CD14-positive monocyte (primary cell): ENCODE results near the gene CEBPE. TPM values are rescaled to one million over a fixed set of nuclear protein-coding genes. Genes with fewer than 3 reads are reported as not detected.
A peak's percentile ranks its signal among the peaks of the same experiment; 100 is the strongest.

Source experiments
- DNase-seq, 3 donors: peaks; one replicate each; pipeline ENCODE4 v3.0.0-alpha.2; 2011 to 2022
- H2AFZ ChIP-seq: 2 replicates; pipeline ENCODE4 v1.6.0; 2012; ENCODE audit warnings: mild to moderate bottlenecking, low read depth, low read length, inconsistent platforms; ENCODE audit not compliant: insufficient read depth, poor library complexity, severe bottlenecking
- H3K27ac ChIP-seq, 2 donors: 1 replicate in 1 of 2; 2 replicates in 1 of 2; pipeline ENCODE4 v1.5.1; 2012 to 2013; ENCODE audit warnings: low read length in 2 of 2, control low read depth in 1 of 2, inconsistent platforms in 1 of 2, low read depth in 1 of 2, mild to moderate bottlenecking in 1 of 2
- H3K27me3 ChIP-seq, 2 donors: one replicate each; pipeline versions ENCODE4 v1.6.0 to v1.6.1; 2011 to 2013; ENCODE audit warnings: low read length in 2 of 2; ENCODE audit not compliant: control insufficient read depth in 2 of 2, insufficient read depth in 2 of 2
- H3K36me3 ChIP-seq, 2 donors: replicated peaks in 1 of 2; 1 replicate in 1 of 2; 2 replicates in 1 of 2; pipeline versions ENCODE4 v1.5.1 to v1.6.1; 2012 to 2013; ENCODE audit warnings: low read length in 2 of 2, control low read depth in 1 of 2, inconsistent platforms in 1 of 2, mild to moderate bottlenecking in 1 of 2; ENCODE audit not compliant: insufficient read depth in 2 of 2, control insufficient read depth in 1 of 2
- H3K4me1 ChIP-seq, 2 donors: 1 replicate in 1 of 2; 2 replicates in 1 of 2; pipeline versions ENCODE4 v1.5.1 to v1.6.1; 2012 to 2013; ENCODE audit warnings: low read length in 2 of 2, control low read depth in 1 of 2, inconsistent platforms in 1 of 2, mild to moderate bottlenecking in 1 of 2, moderate library complexity in 1 of 2; ENCODE audit not compliant: insufficient read depth in 2 of 2, control insufficient read depth in 1 of 2
- H3K4me2 ChIP-seq: replicated peaks from 2 replicates; pipeline ENCODE3; 2012; ENCODE audit warnings: low read length, moderate library complexity, mild to moderate bottlenecking; ENCODE audit not compliant: poor library complexity, severe bottlenecking; ENCODE audit errors: extremely low read depth
- H3K4me3 ChIP-seq, 3 experiments: fragments of 200-600 bp in 1 of 3; sonication (generic) in 1 of 3; replicated peaks in 1 of 3; 1 replicate in 2 of 3; 2 replicates in 1 of 3; pipeline ENCODE4 v1.5.1; 2011 to 2013; ENCODE audit warnings: low read length in 3 of 3, mild to moderate bottlenecking in 3 of 3, control low read depth in 2 of 3, low read depth in 2 of 3, inconsistent platforms in 1 of 3, moderate library complexity in 1 of 3
- H3K79me2 ChIP-seq: 2 replicates; pipeline ENCODE4 v1.6.0; 2012; ENCODE audit warnings: mild to moderate bottlenecking, control low read depth, inconsistent platforms, low read length, moderate library complexity; ENCODE audit not compliant: insufficient read depth
- H3K9ac ChIP-seq: 2 replicates; pipeline ENCODE4 v1.6.0; 2017; ENCODE audit warnings: low read length, mild to moderate bottlenecking; ENCODE audit not compliant: insufficient read depth, poor library complexity, severe bottlenecking
- H3K9me3 ChIP-seq, 2 donors: replicated peaks in 1 of 2; 1 replicate in 1 of 2; 2 replicates in 1 of 2; pipeline versions ENCODE4 v1.5.1 to v1.6.1; 2012 to 2013; ENCODE audit warnings: low read length in 2 of 2, control low read depth in 1 of 2; ENCODE audit not compliant: control insufficient read depth in 1 of 2, insufficient read depth in 1 of 2
- H4K20me1 ChIP-seq: 2 replicates; pipeline ENCODE4 v1.6.0; 2012; ENCODE audit warnings: mild to moderate bottlenecking, low read length, control low read depth, moderate library complexity; ENCODE audit not compliant: insufficient read depth
- H3K27ac Mint-ChIP-seq, 7 donors: one replicate each; pipeline ENCODE4 v1.8.0; 2020; ENCODE audit warnings: mild to moderate bottlenecking in 7 of 7, mixed read lengths in 7 of 7, moderate library complexity in 6 of 7, inconsistent platforms in 2 of 7
- H3K27me3 Mint-ChIP-seq, 3 donors: one replicate each; pipeline ENCODE4 v1.8.0; 2021 to 2022; ENCODE audit warnings: low read depth in 3 of 3, mild to moderate bottlenecking in 3 of 3, mixed read lengths in 3 of 3, moderate library complexity in 3 of 3, inconsistent platforms in 1 of 3
- H3K36me3 Mint-ChIP-seq, 2 donors: one replicate each; pipeline ENCODE4 v1.8.0; 2020; ENCODE audit warnings: mixed read lengths in 2 of 2, inconsistent platforms in 1 of 2, mild to moderate bottlenecking in 1 of 2
- H3K4me1 Mint-ChIP-seq: one replicate; pipeline ENCODE4 v1.8.0; 2020; ENCODE audit warnings: mild to moderate bottlenecking, mixed read lengths
- H3K4me3 Mint-ChIP-seq, 2 donors: one replicate each; pipeline ENCODE4 v1.8.0; 2020; ENCODE audit warnings: mild to moderate bottlenecking in 2 of 2, mixed read lengths in 2 of 2, moderate library complexity in 1 of 2
- H3K9me3 Mint-ChIP-seq, 7 donors: one replicate each; pipeline ENCODE4 v1.8.0; 2020 to 2022; ENCODE audit warnings: mixed read lengths in 7 of 7, mild to moderate bottlenecking in 6 of 7, moderate library complexity in 6 of 7, inconsistent platforms in 2 of 7
- WGBS: methylation state at CpG from one replicate; pipeline ENCODE4 v1.1.5; 2013; ENCODE audit warnings: missing lambda C conversion rate; ENCODE audit not compliant: insufficient coverage; 5-methylcytosine and 5-hydroxymethylcytosine counted together
- intact Hi-C, 2 donors: fragments of 100-400 bp; cut with micrococcal nuclease; formaldehyde crosslinking; loops; one replicate each; pipeline versions ENCODE4 v1.15.0 to v1.15.1; 2023
- polyA plus RNA-seq, 3 donors: library from polyadenylated mRNA; depleted of rRNA in 1 of 3; unstranded in 2 of 3; stranded (reverse) in 1 of 3; fragments of 300-500 nt in 2 of 3; fragments of >200 nt in 1 of 3; fragmentation: Illumina TruSeq in 2 of 3; gene quantifications; 1 replicate in 2 of 3; 2 replicates in 1 of 3; pipeline ENCODE4 v1.2.3, GENCODE V29; 2012 to 2021
- TF ChIP-seq, protein P1 (sequence below): fragments of 200-600 bp; IDR thresholded peaks from one replicate; pipeline ENCODE4 v1.8.0; 2022; ENCODE audit warnings: antibody characterized with exemption, mild to moderate bottlenecking

CEBPE gene
- polyA plus RNA-seq, 3 donors, result 0.73 to 1.5 (median 1.3) TPM

DNA sequence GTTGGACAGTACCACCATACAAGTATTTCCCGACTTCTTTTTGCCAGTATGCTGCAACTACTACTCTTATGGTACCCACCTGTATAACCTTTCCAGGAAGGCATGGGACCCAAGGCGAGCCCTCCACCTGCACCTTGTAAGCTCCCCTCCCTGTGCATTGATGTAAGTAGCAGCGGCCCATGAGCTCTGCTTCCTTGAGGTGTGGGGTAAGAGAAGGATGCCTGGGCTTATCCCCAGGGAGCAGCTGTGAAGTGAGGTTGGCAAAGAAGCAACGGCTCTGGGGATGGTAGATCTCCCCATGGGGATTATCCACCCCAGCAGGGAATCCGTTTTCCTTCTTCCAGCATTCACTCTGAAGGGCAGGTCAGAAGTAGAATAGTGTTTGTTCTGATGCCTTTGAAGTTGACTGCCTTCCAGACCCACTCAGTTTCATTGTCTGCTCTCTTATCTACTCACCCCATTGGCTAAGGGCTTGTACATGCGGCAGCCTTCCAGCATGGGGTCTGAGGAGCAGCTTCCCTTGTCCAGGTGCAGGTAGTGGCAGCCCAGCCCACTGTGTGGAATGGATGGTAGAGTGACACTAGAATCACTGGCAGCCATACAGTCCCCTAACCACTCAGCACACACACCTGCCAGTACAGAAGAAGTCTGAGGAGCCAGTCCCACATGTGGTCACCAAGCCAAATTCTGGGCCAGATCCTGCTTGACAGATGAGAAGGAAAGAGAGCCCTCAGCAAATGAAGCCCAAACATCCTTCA is 17.7 kb downstream of the CEBPE start:
- Histone ChIP-seq H3K27ac (no peak overlapping the region), H3K27me3 (no peaks in the 10 kb centered on the region), H3K4me3 (no peak overlapping the region), H3K79me2 (peaks cover 34% of the 10 kb centered on the region), H2AFZ (no peak overlapping the region), H3K4me2 (no peak overlapping the region), H3K9ac (no peak overlapping the region), H3K36me3 (peaks cover 19 to 23% of the 10 kb centered on the region in 2 donors), H3K4me1 (peaks cover 19 to 29% of the 10 kb centered on the region in 2 donors), H3K9me3 (no peaks in the 10 kb centered on the region), H4K20me1 (peaks cover 28% of the 10 kb centered on the region)
- H3K4me3 Mint-ChIP-seq, result no peak overlapping the region
- peaks cover 41% of the 10 kb centered on the region for H3K4me1 Mint-ChIP-seq
- TF ChIP-seq, protein P1, sequence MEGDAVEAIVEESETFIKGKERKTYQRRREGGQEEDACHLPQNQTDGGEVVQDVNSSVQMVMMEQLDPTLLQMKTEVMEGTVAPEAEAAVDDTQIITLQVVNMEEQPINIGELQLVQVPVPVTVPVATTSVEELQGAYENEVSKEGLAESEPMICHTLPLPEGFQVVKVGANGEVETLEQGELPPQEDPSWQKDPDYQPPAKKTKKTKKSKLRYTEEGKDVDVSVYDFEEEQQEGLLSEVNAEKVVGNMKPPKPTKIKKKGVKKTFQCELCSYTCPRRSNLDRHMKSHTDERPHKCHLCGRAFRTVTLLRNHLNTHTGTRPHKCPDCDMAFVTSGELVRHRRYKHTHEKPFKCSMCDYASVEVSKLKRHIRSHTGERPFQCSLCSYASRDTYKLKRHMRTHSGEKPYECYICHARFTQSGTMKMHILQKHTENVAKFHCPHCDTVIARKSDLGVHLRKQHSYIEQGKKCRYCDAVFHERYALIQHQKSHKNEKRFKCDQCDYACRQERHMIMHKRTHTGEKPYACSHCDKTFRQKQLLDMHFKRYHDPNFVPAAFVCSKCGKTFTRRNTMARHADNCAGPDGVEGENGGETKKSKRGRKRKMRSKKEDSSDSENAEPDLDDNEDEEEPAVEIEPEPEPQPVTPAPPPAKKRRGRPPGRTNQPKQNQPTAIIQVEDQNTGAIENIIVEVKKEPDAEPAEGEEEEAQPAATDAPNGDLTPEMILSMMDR, result no peak
- no peaks in the 10 kb centered on the region for H3K9me3 Mint-ChIP-seq
- no peak for DNase-seq
- 100% methylated on average over 1 of the region's 6 CpGs for WGBS
- peak overlapping the region in 1 of 7 donors; percentile 71 for H3K27ac Mint-ChIP-seq
- intact Hi-C loops, result no loop called here
- peaks cover 26% of the 10 kb centered on the region in 2 donors for H3K36me3 Mint-ChIP-seq
- H3K27me3 Mint-ChIP-seq, result peaks cover 1 to 2% (median 1%) of the 10 kb centered on the region in 3 donors

DNA sequence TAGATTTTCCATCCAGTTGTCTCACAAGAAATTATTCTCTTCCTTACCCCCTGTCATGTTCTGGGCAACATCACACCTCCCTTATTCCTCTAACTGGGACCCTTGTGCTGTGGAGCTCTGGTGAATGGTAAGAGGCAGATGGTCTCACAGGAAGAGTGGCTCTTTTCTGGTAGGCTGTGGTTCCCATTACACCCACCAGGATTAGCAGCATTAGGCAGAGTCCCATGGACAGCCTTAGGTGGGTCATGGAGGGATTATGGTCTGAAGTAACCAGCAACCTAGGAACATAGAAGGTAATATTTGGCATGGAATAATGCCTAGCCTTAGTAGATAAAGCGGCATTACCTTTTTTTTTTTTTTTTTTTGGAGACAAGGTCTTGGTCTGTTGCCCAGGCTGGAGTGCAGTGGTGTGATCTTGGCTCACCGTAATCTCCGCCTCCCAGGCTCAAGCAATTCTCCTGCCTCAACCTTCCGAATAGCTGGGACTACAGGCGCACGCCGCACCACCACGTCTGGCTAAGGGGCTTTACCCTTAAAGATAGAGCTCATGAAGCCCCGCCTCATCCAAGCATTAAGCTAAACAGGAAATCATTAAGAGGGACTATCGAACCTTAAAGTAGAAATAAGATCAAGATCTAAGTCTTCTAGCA is 19.7 kb downstream of the CEBPE start:
- no peak overlapping the region for H2AFZ ChIP-seq
- Mint-ChIP-seq H3K4me3 (no peak overlapping the region), H3K27me3 (peaks cover 1 to 2% (median 1%) of the 10 kb centered on the region in 3 donors), H3K36me3 (peaks cover 26% of the 10 kb centered on the region in 2 donors), H3K27ac (no peak overlapping the region), H3K4me1 (peaks cover 29% of the 10 kb centered on the region), H3K9me3 (no peaks in the 10 kb centered on the region)
- intact Hi-C loops, result loop anchor here (5.0 to 10.0 kb wide), 2 partner anchors 185 to 223 kb away; partner anchors contain the start of genes HOMEZ (in 1 of the 2) and PABPN1 (in 1 of the 2)
- H3K9me3 ChIP-seq, result no peaks in the 10 kb centered on the region
- TF ChIP-seq, protein P1, result no peak
- no peak overlapping the region for H3K4me2 ChIP-seq
- DNase-seq, result no peak
- H3K27me3 ChIP-seq, result no peaks in the 10 kb centered on the region
- H3K27ac ChIP-seq, result no peak overlapping the region
- H3K4me3 ChIP-seq, result no peak overlapping the region
- H3K4me1 ChIP-seq, result peaks cover 13 to 20% of the 10 kb centered on the region in 2 donors
- peaks cover 19 to 23% of the 10 kb centered on the region in 2 donors for H3K36me3 ChIP-seq
- no peak overlapping the region for H3K9ac ChIP-seq
- H3K79me2 ChIP-seq, result peaks cover 50% of the 10 kb centered on the region
- peaks cover 31% of the 10 kb centered on the region for H4K20me1 ChIP-seq
- WGBS, result no CpG with 5 or more reads among the region's 10 CpGs
